ENCODE data around the gene MDM4. TPM values are rescaled to one million over a fixed set of nuclear protein-coding genes. Genes with fewer than 3 reads are reported as not detected.

The MDM4 gene
- total and polyA plus RNA-seq, 2 donors (not counting 1 experiment from before 2014, with no cell fraction given) = 23.6 to 41.0 TPM

DNA sequence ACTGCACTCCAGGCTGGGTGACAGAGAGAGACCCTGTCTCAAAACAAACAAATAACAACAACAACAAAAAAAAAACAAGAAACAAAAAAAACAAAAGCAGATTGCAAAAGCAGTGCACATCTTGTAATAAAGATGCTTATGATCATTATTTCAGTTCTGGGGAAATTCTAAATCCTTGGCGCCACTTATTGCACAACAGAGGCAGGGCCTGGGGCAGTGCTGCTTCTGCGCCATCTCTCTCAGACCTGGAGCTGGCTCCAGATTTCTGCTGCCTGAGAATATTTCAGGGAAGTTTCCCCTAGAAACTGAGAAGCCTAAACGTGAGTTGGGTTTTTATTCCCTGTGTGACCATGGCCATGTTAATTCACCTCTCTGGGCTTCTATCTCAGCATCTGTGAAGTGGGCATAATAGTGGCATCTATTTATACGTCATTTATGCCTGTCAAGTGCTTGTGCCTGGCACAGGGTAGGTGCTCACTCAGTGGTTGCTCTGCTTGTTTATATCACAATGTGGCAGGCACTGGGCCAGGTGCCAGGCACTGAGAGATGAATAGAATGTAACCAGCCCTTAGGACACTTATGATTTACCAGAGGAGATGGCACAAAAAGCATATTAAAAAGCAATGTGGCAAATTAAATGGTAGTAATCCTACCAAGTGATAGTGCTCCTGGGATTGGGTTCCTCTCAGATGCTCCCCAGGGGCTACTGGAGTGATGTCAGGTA is 67.9 kb downstream of the MDM4 start:
- H3K9me3 ChIP-seq (ENCODE audit: control insufficient read depth, insufficient read depth, low read depth, low read length) = no peaks in the 10 kb centered on the region
- H3K9ac ChIP-seq (ENCODE audit: insufficient read depth, low read length) = no peak overlapping the region
- no peak for DNase-seq (ENCODE audit: low read depth in 2 of 2)
- no peaks in the 10 kb centered on the region for H3K4me1 ChIP-seq (ENCODE audit: control insufficient read depth, extremely low read depth, insufficient read depth, low read length)
- H3K27me3 ChIP-seq (ENCODE audit: control insufficient read depth, insufficient read depth, low read length) = no peaks in the 10 kb centered on the region
- H3K79me2 ChIP-seq (ENCODE audit: control insufficient read depth, insufficient read depth, low read length) = no peaks in the 10 kb centered on the region
- no peak overlapping the region for H3K4me3 ChIP-seq (replicated peaks in 1 of 4; ENCODE audit: control extremely low read depth in 1 of 4, insufficient read depth in 1 of 4, low read depth in 3 of 4, low read length in 4 of 4)
- no peaks in the 10 kb centered on the region for H3K36me3 ChIP-seq (ENCODE audit: control insufficient read depth, insufficient read depth, low read length)
- no peak overlapping the region for H3K27ac ChIP-seq (ENCODE audit: insufficient read depth, low read length)
- no peak overlapping the region for H3K4me2 ChIP-seq (ENCODE audit: extremely low read depth, insufficient read depth, low read length)
- H2AFZ ChIP-seq (ENCODE audit: low read length) = no peak overlapping the region
- no peaks in the 10 kb centered on the region for H4K20me1 ChIP-seq (ENCODE audit: control insufficient read depth, extremely low read depth, insufficient read depth, low read length)
- no peak for TF ChIP-seq EZH2 (IDR thresholded peaks at IDR 0.05; ENCODE audit: low read length, missing control alignments)
- TF ChIP-seq, protein P1, sequence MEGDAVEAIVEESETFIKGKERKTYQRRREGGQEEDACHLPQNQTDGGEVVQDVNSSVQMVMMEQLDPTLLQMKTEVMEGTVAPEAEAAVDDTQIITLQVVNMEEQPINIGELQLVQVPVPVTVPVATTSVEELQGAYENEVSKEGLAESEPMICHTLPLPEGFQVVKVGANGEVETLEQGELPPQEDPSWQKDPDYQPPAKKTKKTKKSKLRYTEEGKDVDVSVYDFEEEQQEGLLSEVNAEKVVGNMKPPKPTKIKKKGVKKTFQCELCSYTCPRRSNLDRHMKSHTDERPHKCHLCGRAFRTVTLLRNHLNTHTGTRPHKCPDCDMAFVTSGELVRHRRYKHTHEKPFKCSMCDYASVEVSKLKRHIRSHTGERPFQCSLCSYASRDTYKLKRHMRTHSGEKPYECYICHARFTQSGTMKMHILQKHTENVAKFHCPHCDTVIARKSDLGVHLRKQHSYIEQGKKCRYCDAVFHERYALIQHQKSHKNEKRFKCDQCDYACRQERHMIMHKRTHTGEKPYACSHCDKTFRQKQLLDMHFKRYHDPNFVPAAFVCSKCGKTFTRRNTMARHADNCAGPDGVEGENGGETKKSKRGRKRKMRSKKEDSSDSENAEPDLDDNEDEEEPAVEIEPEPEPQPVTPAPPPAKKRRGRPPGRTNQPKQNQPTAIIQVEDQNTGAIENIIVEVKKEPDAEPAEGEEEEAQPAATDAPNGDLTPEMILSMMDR (conservative IDR thresholded peaks at IDR 0.05 in 1 of 2, IDR thresholded peaks at IDR 0.05 in 1 of 2; ENCODE audit: low read depth in 1 of 2, low read length in 2 of 2) = no peak

DNA sequence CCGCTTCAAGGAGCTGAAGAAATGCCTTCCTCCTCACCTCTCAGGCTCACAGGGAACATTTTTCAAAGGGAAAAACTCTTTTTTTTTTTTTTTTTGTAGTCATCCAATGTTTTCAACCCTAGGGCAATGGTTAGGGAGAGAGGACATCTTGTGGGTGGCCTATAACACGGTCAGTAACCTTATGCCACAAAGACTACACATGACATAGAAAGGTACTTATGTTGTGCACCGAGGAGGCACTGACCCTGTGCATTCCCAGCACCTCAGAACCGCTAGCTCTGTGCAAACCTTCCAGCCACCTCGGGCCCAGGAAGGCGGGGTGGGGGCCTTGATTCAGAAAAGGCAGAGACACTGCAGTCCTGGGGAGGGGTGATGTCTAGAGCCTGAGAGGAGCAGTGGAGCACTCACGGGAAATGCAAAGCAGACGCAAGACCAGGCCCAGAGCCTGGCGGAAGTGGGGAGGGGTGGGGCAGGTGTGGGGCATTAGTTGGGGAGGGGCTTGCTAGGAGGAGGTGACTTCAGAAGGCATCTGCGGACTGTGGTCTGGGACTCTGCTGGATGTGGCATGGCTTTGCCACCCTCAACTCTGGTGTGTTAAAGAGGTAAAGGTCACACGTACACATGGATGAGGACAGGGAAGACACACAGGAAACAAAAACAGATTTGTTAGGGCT is 68.6 kb downstream of the MDM4 start:
- no peak for TF ChIP-seq EZH2 (IDR thresholded peaks at IDR 0.05; ENCODE audit: low read length, missing control alignments)
- TF ChIP-seq, protein P1 (conservative IDR thresholded peaks at IDR 0.05 in 1 of 2, IDR thresholded peaks at IDR 0.05 in 1 of 2; ENCODE audit: low read depth in 1 of 2, low read length in 2 of 2) = no peak
- Histone ChIP-seq H3K27me3 (ENCODE audit: control insufficient read depth, insufficient read depth, low read length) (no peaks in the 10 kb centered on the region), H3K9ac (ENCODE audit: insufficient read depth, low read length) (no peak overlapping the region), H3K27ac (ENCODE audit: insufficient read depth, low read length) (no peak overlapping the region), H3K79me2 (ENCODE audit: control insufficient read depth, insufficient read depth, low read length) (no peaks in the 10 kb centered on the region), H3K36me3 (ENCODE audit: control insufficient read depth, insufficient read depth, low read length) (no peaks in the 10 kb centered on the region), H2AFZ (ENCODE audit: low read length) (no peak overlapping the region), H3K9me3 (ENCODE audit: control insufficient read depth, insufficient read depth, low read depth, low read length) (no peaks in the 10 kb centered on the region), H4K20me1 (ENCODE audit: control insufficient read depth, extremely low read depth, insufficient read depth, low read length) (no peaks in the 10 kb centered on the region), H3K4me1 (ENCODE audit: control insufficient read depth, extremely low read depth, insufficient read depth, low read length) (no peaks in the 10 kb centered on the region), H3K4me2 (ENCODE audit: extremely low read depth, insufficient read depth, low read length) (no peak overlapping the region), H3K4me3 (replicated peaks in 1 of 4; ENCODE audit: control extremely low read depth in 1 of 4, insufficient read depth in 1 of 4, low read depth in 3 of 4, low read length in 4 of 4) (no peak overlapping the region)
- no peak for DNase-seq (ENCODE audit: low read depth in 2 of 2)

DNA sequence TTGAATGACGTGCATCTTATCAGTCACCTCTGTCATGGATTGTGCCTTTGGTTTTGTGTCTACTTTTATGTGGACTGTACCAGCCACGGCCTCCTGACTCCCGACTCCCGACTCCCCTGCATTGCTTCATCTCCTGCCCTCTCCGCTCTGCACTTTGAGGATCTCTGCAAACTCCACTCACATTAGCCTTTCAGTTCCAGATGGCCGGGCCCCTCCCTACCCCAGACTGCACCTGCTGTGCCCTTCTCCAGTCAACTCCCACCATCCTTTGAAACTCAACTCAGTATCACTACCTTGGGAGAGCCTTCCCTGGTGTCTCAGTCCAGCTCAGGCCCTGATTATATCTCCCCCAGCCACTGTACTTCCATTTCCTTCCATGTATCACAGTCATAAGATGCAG is 71.4 kb downstream of the MDM4 start:
- Histone ChIP-seq H3K9ac (ENCODE audit: insufficient read depth, low read length) (no peak overlapping the region), H3K27me3 (ENCODE audit: control insufficient read depth, insufficient read depth, low read length) (no peaks in the 10 kb centered on the region), H2AFZ (ENCODE audit: low read length) (no peak overlapping the region), H4K20me1 (ENCODE audit: control insufficient read depth, extremely low read depth, insufficient read depth, low read length) (no peaks in the 10 kb centered on the region), H3K36me3 (ENCODE audit: control insufficient read depth, insufficient read depth, low read length) (no peaks in the 10 kb centered on the region), H3K79me2 (ENCODE audit: control insufficient read depth, insufficient read depth, low read length) (no peaks in the 10 kb centered on the region), H3K4me1 (ENCODE audit: control insufficient read depth, extremely low read depth, insufficient read depth, low read length) (peaks cover 7% of the 10 kb centered on the region), H3K4me3 (replicated peaks in 1 of 4; ENCODE audit: control extremely low read depth in 1 of 4, insufficient read depth in 1 of 4, low read depth in 3 of 4, low read length in 4 of 4) (no peak overlapping the region), H3K4me2 (ENCODE audit: extremely low read depth, insufficient read depth, low read length) (no peak overlapping the region), H3K9me3 (ENCODE audit: control insufficient read depth, insufficient read depth, low read depth, low read length) (no peaks in the 10 kb centered on the region), H3K27ac (ENCODE audit: insufficient read depth, low read length) (no peak overlapping the region)
- DNase-seq (ENCODE audit: low read depth in 2 of 2) = no peak
- TF ChIP-seq, protein P1 (conservative IDR thresholded peaks at IDR 0.05 in 1 of 2, IDR thresholded peaks at IDR 0.05 in 1 of 2; ENCODE audit: low read depth in 1 of 2, low read length in 2 of 2) = no peak
- no peak for TF ChIP-seq EZH2 (IDR thresholded peaks at IDR 0.05; ENCODE audit: low read length, missing control alignments)

Measured in fibroblast of lung (primary cell).